Right renal pelvis (tissue), 4 donors: ENCODE measurements around the gene ST7. TPM values are rescaled to one million over a fixed set of nuclear protein-coding genes. Genes with fewer than 3 reads are reported as not detected.

Source experiments
- DNase-seq, 4 donors: peaks; one replicate each; pipeline ENCODE4 v3.0.0-alpha.2; 2013; ENCODE audit warnings: low read depth in 4 of 4, low spot score in 3 of 4, missing footprints in 1 of 4
- polyA plus RNA-seq, 4 donors: library from polyadenylated mRNA; unstranded; fragments of 120-200 nt; gene quantifications; one replicate each; pipeline ENCODE4 v1.2.1, GENCODE V29; 2013; ENCODE audit not compliant: insufficient read length in 4 of 4

The ST7 gene
- polyA plus RNA-seq, 4 donors, result 24.9 to 31.7 (median 27.8) TPM

DNA sequence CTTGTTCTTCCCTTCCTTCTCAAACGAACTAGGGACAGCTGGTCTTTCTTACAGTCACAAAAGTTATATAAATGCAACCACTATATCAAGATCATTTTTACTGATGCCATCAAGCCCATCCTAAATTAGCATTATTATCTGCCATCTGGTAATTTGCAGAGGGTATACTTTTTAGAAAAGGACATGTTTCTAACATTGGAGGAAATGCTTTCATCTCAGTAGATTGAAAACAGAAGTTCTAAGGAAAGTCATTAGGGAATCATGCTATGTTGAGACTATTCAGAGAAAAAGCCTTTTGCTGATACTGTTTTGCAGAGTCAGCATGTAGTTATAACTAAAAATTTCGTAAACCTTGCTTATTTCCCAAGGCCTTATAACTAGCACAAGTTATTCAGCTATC, 222.9 kb downstream of the ST7 start:
- DNase-seq, result no peak

DNA sequence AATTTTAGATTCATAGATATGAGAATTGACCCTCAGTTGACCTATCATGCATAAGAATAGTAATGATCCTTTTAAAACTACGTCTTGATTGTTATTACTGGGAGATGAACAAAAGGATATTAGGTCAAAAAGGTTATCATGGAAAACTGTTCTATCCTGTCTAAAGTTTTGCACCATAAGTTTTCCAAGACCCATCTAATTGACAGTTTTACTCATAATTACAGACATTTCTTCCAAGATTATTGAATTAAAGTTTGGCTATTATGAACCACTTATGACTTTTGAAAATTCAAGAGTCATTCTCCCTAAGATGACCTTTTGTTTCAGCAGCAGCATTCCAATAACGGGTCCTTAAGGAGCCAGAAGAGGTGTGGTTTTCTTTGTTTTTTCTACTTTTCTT, 225.3 kb downstream of the ST7 start:
- DNase-seq, result no peak

DNA sequence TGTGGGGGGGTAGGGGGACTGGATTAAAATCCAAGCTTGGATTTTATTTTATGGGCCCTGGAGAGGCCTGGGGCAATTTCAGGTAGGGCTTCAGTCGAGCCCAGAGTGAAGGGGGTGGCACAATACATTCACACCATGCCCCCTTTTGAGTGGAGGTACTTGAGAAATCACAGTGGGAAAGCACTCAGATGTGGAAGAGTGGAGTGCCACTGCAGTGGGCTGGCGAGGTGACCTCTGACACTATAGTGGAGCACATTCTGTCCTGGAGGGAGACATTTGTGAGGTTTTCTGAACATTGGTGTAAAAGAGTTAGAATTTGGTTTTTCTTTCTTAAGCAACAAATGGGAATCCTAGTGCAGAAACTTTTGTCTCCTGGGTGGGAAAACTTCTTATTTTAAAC, 226.4 kb downstream of the ST7 start:
- no peak for DNase-seq

DNA sequence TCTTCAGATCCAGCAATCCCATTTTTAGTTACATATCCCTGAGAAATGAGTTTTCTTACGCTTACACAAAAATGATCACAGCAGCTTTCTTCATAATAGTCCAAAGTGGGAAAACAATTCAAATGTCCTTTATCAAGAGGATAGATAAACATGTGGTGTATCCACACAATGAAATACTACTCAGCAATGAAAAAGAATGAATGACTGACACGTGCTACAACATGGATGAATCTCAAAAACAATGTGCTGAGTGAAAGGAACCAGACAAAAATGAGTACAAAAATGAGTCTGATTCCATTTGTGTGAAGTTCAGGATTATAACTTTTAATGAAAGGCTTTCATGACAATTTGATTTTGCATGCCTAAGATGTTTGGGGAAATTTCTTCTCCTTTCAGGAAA, 230.4 kb downstream of the ST7 start:
- no peak for DNase-seq

DNA sequence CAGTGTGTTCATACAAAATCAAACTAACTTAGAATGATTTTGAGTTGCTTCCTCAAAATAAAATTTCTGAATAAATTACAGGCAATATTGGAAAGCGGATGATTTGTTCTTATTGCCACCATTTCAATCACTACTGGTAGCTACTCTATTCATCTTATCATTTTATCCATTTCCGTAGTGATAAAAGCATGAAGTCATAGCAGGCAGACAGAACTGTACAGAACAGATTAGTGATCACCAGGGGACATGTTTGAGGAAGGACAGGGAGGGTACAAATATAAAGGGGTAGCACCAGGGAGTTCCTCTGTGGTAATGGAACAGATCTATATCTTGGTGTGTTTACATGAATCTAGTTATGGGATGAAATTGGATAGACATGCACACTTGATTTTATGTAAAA, 231.1 kb downstream of the ST7 start:
- DNase-seq, result no peak

DNA sequence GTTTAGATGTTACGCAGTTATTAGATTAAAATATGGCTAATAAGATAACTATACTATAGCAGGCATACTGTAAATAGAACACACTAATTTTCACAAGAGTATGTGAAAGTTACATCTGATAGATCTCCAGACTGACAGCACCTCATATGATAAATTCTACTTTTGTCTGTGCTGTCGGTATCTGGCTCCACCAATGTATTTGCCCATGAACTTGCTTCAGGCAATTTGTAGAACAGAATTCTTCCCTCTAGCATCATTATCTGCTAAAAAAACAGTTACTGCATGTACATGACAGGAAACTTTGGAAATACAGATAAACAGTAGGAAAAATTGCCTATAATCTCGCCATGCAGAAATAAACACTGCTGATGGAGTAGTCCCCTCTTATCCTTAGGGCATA, 231.8 kb downstream of the ST7 start:
- no peak for DNase-seq

DNA sequence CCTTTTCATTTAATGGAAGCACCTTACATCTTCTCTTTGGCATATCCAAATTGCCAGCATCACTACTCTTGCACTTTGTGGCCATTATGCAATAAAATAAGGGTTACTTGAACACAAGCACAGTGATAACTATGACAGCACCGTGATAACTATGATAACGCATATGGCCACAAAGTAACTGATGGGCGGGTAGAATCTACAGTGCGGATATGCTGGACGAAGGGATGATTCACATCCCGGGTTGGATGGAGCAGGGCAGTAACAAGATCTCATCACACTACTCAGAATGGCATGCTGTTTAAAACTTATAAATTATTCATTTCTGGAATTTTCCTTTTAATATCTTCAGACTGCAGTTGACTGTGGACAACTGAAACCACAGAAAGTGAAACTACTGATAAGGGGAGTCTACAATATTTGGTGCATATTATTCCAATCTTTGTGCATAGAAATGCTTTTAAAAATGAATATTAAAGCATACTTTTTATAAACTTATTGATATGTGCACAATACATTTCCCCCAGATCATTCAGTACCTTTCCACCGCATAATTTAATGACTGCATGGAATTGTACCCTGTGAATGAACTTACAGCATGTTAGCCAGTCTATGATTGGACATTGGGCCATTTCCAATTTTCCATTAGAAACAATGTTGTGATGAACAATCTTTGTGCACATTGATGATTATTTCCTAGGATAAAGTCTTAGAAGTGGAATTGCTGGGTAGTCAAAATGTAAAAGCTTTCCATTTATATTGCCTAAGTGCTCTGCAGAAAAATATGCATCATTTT, 233.1 kb downstream of the ST7 start:
- no peak for DNase-seq

DNA sequence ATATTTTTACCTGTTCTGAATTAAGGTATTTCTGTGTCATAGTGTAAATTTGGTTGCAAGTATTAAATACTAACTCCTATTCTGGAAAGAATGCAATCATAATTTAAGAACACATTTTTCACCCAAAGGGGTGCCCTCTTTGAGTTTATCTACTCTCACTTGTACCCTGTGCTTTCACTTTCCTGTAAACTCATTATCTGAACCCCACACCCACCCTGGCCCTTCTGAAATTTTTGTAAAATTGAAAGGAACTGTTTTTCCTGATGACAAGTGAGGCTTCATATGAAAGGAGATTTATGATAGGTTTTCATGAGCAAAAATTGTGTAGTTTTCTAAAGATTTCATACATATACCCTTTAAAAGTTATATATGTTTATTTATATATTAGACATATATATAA, 235.1 kb downstream of the ST7 start:
- no peak for DNase-seq

DNA sequence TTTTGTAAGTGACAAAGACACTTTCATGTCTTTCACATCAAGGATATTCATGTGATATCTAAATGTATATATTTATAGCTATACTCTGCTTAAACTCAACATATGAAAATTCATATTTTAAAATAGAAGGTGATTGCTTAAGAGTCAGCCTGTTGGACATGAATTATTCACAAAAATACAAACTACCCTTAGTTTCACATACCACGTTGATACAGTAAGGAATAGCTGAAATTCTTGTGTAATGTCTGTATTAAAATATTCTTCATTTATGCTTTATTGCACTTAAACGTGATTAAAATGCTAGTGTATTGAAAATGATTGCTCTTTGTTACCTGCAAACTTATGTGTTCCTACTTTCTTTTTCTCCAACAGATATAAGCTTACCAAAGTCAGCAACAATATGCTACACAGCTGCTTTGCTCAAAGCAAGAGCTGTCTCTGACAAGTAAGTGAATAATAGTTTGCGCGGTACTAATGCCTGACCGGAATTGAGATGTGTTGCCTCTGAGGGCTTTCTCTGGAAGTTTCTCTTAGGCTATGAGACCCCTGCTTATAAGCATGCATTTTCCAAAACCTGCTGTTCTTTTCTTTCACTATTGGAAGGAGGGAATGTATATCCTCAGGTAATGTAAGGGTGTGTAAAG, 235.8 kb downstream of the ST7 start:
- DNase-seq, result no peak

DNA sequence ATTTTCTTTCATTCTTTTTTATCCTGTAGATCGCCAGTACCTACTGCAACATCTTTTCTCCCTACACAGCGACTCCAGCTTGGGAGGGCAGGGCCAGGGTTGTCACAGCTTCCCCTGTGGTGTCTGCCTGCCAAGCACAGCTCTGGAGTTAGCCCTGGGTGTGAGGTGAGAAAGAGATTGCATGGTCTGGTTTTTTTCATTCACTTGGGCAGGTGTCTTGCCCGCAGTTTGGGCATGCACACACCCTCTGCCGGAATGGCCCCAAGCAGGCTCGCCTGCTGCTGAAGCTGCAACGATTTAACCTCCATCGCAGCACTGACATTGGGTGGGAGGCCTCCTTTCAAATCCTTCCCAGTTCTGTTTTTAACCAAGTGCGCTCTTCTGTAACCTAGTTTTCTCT, 236.8 kb downstream of the ST7 start:
- DNase-seq, result no peak

DNA sequence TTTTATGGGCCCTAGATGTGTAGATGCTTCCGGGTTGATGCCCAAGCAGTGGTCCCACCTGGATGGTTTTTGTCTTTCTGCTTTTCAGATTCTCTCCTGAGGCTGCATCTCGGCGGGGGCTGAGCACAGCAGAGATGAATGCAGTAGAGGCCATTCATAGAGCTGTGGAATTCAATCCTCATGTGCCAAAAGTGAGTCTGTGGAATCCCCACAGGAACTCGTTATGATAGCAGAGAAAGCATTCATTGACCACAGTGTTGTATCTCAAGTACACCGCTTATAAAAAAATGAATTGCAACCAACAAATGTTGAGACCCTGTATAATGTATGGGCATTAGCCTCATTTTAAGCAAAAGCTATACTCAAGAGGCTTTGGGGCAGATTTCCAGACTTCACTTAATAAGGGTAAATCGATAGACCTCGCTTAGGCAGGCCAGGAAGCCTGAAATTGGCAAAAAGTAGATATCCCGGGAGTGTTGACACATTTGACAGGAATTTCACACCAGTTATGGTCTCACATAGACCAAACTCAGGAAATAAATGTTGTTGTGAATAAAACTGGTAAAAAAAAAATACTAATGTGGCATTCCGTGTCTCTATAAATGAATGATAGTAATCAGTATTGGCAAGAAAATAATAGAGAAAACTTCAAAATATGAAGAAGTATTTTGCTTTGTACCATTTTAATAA, 237.6 kb downstream of the ST7 start:
- DNase-seq, result no peak

DNA sequence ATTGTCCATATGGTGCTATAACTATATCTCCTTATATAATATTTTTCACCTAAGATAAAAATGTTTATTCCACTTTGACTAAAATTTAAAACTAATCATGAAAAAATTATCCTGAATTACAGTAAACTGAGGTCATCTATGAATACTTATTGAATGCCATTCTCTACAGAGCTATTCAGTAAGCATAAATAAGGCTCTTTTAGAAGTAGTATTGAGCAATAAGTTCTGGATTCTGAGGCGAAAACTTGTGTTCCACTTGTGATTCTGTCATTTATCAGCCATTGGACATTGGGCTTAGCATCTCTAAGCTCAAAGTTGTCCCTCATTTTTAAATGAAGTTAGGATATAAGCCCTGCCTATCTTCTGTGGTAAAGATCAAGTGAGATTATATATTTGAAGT, 238.8 kb downstream of the ST7 start:
- DNase-seq, result no peak

DNA sequence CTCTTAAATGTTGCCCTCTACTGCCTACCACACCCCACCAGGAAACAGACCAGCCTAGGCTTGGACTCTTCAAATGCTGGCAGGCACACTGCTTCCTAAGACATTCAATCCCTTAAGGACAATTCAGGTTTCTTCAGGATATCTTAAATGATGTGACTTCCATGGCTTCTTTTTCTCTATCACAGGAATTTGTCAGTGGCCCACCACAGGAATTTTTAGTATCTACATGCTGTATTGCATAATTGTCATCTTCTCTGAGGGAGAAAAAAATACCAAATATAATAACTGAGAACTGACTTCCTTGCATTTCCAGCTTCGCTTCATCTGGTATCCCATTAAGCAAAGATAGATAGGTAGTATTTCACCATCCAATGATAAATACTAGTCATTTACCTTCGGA, 240.3 kb downstream of the ST7 start:
- no peak for DNase-seq

DNA sequence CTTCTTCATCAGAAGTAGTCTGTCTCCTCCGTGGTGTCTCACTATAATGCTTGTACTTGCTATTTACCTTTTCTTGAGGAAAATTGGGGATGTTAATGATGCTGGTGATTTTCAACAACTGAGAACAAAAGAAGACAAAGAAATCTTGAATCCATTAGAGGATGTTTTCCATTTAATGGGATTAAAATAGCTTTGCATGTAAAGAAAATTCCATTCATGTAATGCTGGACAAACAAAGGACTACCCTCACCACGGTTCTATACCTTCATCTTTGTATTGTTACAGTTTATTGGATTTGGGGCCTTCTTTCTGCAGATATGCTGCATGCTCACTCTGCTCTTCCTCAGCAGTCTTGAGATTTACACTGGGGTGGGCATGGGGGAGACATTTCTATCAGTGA, 241.1 kb downstream of the ST7 start:
- DNase-seq, result no peak

DNA sequence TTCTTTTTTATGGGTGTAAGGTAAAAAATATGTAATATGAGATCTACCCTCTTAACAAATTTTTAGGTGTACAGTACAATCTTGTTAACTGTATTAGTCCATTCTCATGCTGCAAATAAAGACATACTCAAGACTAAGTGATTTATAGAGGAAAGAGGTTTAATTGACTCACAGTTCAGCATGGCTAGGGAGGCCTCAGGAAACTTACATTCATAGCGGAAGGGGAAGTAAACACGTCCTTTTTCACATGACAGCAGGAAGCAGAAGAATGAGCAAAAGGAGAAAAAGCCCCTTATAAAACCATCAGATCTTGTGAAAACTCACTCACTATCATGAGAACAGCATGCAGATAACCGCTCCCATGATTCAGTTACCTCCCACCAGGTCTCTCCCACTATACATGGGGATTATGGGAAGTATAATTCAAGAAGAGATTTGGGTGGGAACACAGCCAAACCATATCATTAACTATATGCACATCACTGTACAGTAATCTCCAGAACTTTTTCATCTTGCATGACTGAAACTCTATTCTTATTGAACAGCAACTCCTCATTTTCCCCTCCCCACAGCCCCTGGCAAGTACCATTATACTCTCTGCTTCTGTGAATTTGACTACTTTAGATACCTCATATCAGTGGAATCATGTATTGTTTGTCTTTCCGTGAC, 242.2 kb downstream of the ST7 start:
- DNase-seq, result no peak

DNA sequence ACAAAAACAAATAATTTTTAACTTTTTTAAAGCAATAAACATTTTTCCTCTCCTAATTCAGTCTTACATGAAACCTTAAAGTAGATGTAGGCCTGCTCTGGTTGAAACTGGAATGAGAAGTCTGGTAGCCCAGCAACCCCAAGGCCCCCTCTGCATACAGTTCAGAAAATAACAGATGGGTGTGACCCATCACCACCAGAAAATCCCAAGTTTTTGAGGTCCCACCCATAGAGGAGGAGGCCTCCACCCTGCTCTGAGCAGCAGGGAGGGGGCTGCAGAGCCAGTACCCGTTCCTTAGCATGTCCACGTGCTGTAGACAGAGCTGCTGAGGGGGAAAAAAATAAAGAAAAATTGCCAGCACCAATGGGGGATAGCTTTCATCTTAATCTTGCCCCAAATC, 246.8 kb downstream of the ST7 start:
- no peak for DNase-seq

DNA sequence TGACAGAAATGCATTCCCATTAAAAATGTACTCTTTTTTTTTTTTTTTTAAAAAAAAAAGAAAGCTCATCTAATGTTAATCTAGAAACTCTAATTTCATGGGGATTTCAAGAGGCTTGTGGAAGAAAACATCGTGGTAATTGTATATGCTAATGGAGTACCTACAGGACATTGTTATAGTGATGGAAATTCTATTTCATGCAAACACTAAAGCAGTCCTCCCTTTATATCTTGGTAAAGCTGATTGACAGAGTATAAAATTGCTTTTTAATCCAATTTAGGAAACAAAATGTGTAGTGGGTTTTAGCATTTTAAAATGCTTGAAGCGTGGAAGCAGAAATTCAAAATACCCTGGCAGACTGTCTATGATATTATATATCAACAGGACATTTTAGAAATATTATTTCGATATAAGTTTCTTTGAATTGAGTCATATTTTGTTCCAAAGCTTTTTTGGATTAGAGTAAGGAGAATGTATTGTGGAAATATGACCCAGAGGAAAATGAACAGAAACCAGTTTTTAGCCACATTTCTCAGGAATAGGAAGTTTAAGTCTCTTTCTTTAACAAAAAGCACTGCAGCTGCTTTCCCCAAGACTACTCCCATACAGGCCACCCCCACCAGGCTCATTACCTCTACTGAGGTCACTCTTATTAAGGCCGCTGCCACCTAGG, 247.6 kb downstream of the ST7 start:
- no peak for DNase-seq

DNA sequence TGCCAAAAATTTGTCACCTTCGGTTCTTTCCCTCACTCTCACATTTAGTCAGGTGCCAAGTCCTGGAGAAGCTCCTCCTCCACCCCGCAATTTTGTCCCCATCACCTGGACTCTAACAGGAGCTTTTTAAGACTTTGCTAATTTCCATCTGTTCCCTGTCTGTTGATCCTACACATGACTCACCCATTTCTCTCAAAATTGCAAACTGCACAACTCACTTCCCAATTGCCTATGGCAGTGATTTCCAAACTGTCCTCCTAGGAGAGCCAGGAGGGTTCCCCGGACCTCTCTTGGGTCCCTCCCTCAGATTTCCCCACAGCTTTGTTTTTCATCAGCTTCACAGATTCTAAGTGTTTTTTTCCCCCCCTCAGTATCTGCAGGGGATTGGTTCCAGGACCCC, 249.2 kb downstream of the ST7 start:
- DNase-seq, result no peak

DNA sequence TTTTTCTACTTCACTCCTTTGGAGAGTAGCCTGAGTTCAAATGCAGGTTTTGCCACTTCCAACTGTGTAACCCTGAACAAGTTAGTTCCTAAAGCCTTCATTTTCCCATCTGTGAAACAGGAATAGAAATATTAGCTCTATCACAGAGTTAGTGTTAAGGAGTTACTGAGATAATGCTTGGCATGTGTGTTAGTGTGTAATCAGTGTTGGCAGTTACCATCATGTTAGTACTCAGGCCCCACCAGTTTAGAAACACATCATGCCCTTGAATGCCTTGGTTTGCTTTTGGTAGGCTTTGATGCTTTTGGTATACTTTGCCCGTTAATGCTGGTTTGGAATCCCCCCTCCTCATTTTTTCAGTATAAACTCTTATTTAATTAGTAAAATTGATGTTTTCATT, 249.9 kb downstream of the ST7 start:
- no peak for DNase-seq

DNA sequence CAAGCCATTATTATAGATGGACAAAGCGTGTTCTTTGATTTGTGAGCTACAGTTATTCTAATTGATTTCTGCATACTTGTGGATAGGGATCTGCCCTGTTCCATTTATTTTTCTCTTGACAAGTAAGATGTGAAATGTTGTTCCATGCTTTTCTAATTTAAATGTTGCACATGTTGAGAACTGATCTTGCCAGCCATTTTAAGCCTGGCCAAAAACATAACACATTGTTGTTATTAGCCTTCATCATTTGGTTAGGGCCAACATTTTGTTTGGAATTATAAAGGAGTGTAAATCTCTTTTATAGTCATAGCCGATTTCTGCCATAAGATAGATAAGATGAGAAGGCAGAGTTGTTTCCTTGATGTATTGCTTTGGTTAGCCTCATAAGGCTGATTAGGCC, 252.6 kb downstream of the ST7 start:
- no peak for DNase-seq

DNA sequence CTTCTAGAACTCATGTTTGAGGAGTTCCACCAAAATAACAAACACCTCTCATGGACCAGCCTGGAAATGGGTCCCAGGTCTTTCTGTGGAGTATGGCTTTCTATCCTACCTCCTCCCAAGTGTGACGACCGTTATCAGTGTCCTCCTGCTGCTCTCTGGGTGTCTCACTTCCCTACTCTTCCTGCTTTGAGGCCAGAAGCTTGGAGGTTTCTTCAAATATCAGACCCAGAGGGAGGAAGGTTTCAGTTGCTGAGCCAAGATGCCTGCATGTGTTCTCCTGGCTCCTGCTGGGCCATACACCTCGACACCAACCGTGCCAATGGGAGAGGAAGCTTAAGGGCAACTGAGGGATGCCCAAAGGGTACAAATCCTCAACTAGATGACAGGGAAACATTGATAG, 255.0 kb downstream of the ST7 start:
- no peak for DNase-seq
